HepG2 (cell line): ENCODE measurements around the gene CBX7. TPM values are rescaled to one million over a fixed set of nuclear protein-coding genes. Genes with fewer than 3 reads are reported as not detected.

Experiments used
- MXI1 ChIP-seq: IDR thresholded peaks from 3 replicates; pipeline ENCODE4 v1.6.1; 2012; ENCODE audit warnings: low read depth, low read length, inconsistent platforms, borderline replicate concordance
- ZNF101 ChIP-seq: sonication (generic); formaldehyde crosslinking; IDR thresholded peaks from 2 replicates; pipeline ENCODE4 v1.4.0; 2020; ENCODE audit warnings: mild to moderate bottlenecking, low read depth, missing genetic modification reagents, borderline replicate concordance
- polyA plus RNA-seq, 8 experiments: library from polyadenylated mRNA; depleted of rRNA in 3 of 8; stranded (reverse) in 7 of 8; unstranded in 1 of 8; fragments of >200 nt; fragmentation: Illumina TruSeq in 4 of 8; extraction: Trizol in 4 of 8; gene quantifications; 2 replicates each; pipeline versions ENCODE4 v1.2.1 to v1.2.3, GENCODE V29; 2011 to 2016; ENCODE audit warnings: low read depth in 4 of 8, missing spikeins in 1 of 8, mixed read lengths in 1 of 8; ENCODE audit not compliant: insufficient read depth in 1 of 8
- total RNA-seq, 5 experiments: library from RNA; depleted of rRNA; stranded (reverse); fragments of >200 nt; fragmentation: Illumina TruSeq; extraction: Trizol; gene quantifications; 2 replicates each; pipeline ENCODE4 v1.2.3, GENCODE V29; 2016; ENCODE audit warnings: low read depth in 1 of 5
- TF ChIP-seq, protein P1 (sequence below): IDR thresholded peaks from 2 replicates; pipeline ENCODE4 v1.6.1; 2018; ENCODE audit warnings: missing genetic modification reagents
- TF ChIP-seq, protein P2 (sequence below): sonication (generic); formaldehyde crosslinking; IDR thresholded peaks from 2 replicates; pipeline ENCODE4 v1.4.0; 2020; ENCODE audit warnings: missing genetic modification reagents, borderline replicate concordance
- TF ChIP-seq, protein P3 (sequence below): sonication (generic); formaldehyde crosslinking; IDR thresholded peaks from 2 replicates; pipeline ENCODE4 v1.4.0; 2020; ENCODE audit warnings: missing genetic modification reagents, low read depth, mild to moderate bottlenecking, borderline replicate concordance
- TF ChIP-seq, protein P4 (sequence below): IDR thresholded peaks from 2 replicates; pipeline ENCODE4 v1.6.1; 2012; ENCODE audit warnings: inconsistent platforms

The CBX7 gene
- total and polyA plus RNA-seq, 2 of the 13 experiments (the other 11 are each of a cell fraction or from before 2014, with no cell fraction given): 0.35 to 4.9 TPM

DNA sequence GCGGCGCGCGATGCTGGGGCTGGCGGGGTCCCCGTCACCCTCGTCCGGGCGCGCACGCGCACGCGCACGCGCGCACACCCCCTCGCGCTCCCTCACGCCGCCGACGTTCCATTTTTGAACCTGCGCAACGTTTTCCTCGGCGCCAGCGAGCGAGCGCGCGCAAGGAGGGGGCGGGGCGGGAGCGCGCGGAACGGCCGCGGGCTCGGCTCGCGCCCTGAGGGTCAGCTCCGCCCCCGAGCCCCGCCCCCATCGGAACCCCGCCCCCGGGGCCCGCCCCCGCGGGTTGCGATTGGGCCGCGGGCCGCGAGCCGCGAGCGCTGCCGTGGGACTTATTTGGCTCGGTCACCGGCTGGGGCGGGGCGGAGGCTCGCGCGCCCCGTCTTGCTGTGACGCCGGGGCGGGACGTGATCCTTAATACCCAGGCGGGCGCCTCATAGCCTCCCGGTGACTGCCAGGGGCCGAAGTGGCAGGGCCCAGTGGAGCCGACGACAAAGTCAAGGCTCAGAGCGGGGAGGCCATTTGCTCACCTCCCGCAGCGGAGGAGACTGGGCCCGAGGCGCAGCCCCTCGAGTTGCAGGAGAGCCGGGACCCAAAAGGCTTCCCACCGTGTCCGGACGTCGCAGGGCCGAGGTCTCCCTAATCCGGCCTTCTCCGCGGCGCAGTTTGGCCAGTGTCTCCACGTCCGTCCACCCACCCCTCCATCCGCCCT, at the start of gene CBX7 (continued):
- TF ChIP-seq, protein P1, sequence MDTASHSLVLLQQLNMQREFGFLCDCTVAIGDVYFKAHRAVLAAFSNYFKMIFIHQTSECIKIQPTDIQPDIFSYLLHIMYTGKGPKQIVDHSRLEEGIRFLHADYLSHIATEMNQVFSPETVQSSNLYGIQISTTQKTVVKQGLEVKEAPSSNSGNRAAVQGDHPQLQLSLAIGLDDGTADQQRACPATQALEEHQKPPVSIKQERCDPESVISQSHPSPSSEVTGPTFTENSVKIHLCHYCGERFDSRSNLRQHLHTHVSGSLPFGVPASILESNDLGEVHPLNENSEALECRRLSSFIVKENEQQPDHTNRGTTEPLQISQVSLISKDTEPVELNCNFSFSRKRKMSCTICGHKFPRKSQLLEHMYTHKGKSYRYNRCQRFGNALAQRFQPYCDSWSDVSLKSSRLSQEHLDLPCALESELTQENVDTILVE: 0 out of 2 replicates have a peak, but pooled peaks have one; percentile 30
- TF ChIP-seq MXI1: peak; percentile 66; the same call in 1 of the 3 replicates
- TF ChIP-seq, protein P2, sequence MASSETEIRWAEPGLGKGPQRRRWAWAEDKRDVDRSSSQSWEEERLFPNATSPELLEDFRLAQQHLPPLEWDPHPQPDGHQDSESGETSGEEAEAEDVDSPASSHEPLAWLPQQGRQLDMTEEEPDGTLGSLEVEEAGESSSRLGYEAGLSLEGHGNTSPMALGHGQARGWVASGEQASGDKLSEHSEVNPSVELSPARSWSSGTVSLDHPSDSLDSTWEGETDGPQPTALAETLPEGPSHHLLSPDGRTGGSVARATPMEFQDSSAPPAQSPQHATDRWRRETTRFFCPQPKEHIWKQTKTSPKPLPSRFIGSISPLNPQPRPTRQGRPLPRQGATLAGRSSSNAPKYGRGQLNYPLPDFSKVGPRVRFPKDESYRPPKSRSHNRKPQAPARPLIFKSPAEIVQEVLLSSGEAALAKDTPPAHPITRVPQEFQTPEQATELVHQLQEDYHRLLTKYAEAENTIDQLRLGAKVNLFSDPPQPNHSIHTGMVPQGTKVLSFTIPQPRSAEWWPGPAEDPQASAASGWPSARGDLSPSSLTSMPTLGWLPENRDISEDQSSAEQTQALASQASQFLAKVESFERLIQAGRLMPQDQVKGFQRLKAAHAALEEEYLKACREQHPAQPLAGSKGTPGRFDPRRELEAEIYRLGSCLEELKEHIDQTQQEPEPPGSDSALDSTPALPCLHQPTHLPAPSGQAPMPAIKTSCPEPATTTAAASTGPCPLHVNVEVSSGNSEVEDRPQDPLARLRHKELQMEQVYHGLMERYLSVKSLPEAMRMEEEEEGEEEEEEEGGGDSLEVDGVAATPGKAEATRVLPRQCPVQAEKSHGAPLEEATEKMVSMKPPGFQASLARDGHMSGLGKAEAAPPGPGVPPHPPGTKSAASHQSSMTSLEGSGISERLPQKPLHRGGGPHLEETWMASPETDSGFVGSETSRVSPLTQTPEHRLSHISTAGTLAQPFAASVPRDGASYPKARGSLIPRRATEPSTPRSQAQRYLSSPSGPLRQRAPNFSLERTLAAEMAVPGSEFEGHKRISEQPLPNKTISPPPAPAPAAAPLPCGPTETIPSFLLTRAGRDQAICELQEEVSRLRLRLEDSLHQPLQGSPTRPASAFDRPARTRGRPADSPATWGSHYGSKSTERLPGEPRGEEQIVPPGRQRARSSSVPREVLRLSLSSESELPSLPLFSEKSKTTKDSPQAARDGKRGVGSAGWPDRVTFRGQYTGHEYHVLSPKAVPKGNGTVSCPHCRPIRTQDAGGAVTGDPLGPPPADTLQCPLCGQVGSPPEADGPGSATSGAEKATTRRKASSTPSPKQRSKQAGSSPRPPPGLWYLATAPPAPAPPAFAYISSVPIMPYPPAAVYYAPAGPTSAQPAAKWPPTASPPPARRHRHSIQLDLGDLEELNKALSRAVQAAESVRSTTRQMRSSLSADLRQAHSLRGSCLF (CRISPR knock-in tag): no peak
- TF ChIP-seq, protein P3, sequence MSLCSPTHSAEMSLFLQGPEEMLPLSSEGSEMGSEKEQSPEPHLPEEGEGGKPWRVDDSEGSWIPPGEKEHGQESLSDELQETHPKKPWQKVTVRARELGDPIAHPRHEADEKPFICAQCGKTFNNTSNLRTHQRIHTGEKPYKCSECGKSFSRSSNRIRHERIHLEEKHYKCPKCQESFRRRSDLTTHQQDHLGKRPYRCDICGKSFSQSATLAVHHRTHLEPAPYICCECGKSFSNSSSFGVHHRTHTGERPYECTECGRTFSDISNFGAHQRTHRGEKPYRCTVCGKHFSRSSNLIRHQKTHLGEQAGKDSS (CRISPR knock-in tag): 0 out of 2 replicates have a peak, but pooled peaks have one; percentile 6
- TF ChIP-seq, protein P4, sequence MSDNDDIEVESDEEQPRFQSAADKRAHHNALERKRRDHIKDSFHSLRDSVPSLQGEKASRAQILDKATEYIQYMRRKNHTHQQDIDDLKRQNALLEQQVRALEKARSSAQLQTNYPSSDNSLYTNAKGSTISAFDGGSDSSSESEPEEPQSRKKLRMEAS: peak; percentile 28
- TF ChIP-seq ZNF101 (CRISPR knock-in tag): no peak
